ENCODE measurements around the gene MISP3.

MISP3 gene

DNA sequence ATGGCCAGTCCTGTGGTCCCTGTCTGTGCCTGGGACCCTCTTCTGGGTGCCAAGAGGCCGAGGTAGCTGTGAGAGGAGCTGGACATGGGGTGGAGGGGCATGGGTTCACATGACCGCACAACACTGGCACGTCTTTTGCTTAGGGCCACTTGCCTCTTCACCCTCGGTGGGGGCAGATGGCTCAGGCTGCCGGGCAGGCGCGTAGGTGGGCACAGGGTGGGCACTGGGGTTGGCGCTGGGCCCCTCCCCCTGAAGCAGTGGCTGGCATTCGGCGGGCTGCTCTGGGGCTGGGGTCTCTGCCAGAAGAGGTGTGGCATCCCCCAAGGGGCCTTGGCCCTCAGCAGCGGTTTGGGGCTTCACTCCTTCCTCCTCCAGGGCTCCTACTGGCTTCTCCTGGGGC lies 19.1 kb upstream of the MISP3 start:
- DNase-seq (ENCODE audit: low read depth in 3 of 3), result no peak

DNA sequence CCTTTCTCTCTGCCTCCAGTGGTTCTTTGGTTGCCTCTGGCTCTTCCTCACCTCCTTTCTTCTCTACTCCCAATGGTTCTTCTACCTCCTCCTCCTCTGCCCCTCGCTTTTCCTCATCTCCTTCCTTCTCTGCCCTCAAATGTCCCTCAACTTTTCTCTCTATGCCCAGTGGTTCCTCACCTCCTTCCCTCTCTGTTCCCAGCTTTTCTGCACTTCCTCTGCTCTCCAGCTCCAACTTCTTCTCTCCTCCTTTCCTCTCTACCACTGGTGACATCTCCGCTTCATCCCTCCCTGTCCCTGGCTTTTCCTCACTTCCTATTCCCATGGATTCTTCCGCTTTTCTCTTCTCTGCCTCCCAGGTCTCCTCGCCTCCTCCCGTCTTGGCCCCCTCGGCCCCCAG lies 18.5 kb upstream of the MISP3 start:
- no peak for DNase-seq (ENCODE audit: low read depth in 3 of 3)

DNA sequence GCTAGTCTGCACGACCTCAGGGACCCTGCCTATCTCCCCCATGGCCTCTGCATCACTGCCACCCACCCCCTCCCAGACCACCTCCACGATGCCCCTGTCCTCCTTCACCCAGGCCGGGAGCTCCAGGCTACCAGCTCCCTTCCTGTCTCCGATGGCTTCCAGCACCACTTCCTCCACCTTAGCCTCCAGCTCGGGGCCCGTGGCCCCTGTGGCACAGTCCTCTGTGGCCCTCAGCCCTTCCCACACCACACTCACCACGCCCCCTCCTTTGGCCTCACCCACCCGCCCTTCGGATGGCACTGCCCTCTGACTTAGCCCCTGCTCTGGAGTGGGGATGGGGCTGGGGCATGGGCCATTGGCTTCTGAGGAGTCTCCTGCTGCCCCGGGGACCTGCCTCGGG lies 17.9 kb upstream of the MISP3 start:
- DNase-seq (ENCODE audit: low read depth in 3 of 3), result no peak

DNA sequence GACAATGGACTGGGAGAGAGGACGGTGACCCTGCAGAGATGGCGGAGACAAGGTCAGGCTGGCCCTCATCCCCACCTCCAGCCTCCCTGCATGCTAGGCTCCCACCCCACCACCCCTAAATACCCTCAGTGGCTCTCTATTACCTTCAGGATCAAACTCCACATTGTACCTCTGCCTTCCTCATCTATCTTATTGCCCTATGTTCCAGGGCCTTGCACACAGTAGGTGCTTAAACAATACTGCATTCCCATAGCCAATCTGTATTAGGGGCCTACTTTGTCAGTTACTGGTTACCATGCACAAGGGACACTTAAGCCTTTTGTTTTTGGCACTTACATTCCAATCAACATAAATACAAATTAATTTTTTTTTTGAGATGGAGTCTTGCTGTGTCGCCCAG lies 17.2 kb upstream of the MISP3 start:
- DNase-seq (ENCODE audit: low read depth in 3 of 3), result no peak

DNA sequence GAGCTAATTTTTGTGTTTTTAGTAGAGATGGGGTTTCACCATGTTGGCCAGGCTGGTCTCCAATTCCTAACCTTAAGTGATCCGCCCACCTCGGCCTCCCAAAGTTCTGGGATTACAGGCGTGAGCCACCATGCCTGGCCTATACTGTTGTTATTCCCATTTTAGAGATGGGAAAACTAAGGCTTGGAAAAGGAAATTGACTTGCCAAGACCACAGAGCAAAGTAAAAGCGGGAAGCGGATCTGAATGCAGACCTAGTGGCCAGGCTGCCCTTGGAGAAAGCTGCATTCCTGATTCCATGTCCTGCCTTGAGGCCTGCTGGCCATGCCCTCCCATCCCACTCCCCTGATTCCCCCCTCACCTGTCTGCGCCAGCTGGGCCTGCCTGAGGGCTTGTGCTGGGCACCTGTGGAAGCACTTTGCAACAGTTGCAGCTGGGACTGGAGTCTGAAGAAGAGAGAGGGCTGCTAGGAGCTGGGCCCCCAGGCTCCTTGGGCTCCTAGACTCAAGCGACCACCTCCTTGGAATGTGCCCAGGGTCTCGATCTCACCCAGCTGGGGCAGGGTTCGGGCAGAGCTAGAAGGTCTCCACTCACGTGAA lies 16.4 kb upstream of the MISP3 start:
- no peak for DNase-seq (ENCODE audit: low read depth in 3 of 3)

DNA sequence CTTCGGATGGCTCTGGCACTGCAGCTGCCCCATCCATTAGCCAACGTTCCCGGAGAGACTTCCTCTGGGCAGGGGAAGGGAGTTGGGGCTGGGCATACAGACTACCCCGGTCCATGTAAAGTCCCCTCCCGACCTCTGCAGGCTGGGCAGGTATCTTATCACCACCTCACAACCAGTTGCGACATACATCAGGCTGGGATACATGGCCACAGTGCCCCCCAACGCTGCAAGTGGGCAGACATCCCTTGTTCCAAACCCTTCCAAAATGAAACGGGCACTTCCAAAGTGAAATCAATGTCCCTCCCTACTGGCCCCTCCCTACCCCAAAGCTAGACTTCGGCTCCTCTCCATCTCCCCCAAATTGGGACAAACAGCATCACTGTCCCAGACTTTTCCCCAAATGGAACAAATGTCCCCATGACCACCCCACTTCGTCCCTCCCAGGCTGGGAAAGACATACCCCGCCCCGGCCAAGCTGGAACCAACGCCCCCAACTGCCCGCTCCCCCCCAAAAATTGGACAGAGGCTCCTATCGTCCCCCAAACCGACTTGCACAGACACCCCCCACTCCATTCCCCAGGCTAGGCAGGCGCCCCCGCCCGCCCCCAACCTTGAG lies 15.7 kb upstream of the MISP3 start:
- no peak for DNase-seq (ENCODE audit: low read depth in 3 of 3)

DNA sequence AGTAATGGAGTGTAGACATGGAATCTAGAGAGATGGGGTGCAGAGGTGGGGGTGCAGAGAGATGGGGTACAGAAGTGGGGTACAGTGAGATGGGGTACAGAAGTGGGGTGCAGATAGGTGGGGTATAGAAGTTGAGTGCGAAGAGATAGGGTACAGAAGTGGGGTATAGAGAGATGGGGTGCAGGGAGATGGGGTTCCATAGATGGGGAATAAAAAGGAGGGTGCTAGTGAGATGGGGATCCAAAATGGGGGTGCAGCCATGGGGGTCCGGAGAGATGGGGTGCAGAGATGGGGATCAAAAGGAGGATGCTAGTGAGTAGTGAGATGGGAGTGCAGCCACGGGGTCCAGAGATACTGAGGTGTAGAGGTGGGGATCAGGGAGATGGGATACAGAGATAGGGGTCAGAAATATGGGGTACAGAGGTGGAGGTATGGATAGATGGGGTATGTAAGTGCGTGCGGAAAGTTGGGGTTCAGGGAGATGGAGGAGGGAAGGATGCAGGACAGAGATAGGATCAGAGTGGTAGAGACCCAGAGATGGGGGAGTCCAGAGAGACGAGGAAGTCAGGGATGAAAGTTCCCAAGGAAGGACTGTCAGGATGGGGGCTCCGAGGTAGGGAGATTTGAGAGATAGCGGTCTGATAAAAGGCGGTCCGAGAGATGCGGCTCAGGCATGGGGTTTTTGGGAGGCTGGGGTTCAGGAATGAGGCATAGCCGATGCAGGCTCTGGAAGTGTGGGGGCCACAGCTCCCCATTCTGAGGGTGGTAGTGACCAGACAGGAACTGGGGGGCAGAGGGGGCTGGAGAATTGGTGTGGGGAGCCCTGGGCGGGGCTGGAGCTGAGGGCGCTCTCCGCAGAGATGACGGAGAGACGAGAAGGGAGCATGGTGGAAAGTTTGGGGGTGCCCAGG lies 14.1 kb upstream of the MISP3 start:
- no peak for DNase-seq (ENCODE audit: low read depth in 3 of 3)

DNA sequence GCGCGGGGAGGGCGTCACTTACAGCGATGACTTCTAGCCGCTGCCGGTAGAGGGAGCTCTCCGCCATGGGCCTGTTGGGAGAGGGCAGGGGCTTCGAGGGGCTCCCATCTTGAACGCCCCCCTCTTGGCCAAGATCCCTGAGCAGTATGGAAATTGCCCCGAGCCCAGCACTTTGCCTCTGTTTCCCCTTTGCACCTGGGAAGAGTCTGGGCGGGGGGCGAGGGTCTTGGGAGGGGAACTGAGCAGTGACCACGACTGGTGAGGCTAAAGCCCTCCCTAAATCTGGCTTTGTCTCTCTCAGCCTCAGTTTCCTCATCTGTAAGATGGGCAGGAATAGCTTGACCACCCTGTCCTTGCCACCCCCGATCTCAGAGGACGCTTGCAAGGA lies 13.5 kb upstream of the MISP3 start:
- DNase-seq (ENCODE audit: low read depth in 3 of 3), result no peak

DNA sequence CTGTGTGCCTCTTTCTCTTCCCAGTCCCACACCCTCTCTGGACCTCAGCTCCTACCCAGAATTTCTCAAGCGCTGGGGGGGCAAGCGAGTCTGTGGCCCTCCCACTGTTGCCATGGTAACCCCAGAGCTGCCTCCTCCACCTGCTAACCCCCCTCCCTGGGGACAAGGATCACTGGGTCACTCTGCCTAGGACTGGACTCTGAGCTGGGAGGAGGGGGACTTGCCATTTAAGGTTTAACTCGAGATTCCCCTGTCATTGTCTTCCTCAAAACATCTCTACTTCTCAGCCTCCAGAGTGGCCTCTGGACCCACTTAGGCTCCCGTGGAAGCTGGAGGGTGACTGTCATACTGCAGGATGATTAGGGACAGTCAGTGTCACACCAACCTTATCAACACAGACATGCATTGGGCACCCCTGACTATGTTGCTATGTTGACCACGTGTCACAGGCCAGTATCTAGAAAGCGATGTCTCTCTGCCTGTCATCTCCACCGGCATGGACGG lies 12.9 kb upstream of the MISP3 start:
- no peak for DNase-seq (ENCODE audit: low read depth in 3 of 3)

DNA sequence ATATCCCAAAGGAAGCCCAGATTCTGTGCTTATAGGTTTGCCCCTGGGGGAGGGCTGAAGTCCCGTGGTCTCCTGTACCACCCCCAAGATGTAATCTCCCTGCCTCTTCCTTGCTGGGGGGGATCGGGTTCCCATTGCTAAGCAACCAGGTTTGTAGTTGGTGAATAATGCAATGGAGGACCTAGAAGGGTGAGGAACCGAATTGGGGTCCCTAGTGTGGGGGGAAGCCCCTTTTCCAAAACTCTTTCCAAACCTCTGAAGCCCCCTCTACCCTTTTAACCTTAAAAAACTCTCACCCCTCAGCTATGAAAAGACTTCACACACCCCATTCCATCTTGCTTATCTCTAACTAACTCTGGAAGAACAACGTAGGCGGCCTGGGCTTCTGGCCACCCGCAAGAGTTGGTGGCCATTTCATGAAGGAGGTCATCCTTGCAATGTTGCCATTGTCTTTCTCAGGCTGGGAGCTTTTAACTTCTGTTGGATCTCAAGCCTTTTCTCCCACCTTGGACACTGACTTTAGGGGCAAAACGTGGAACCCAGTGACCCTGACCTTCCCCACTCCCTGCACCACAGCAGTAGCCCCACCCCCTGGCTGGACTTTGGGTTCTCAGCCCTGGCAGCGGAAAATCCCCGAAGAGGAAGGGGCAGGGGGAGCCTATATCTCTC lies 11.4 kb upstream of the MISP3 start:
- DNase-seq (ENCODE audit: low read depth in 3 of 3), result no peak

DNA sequence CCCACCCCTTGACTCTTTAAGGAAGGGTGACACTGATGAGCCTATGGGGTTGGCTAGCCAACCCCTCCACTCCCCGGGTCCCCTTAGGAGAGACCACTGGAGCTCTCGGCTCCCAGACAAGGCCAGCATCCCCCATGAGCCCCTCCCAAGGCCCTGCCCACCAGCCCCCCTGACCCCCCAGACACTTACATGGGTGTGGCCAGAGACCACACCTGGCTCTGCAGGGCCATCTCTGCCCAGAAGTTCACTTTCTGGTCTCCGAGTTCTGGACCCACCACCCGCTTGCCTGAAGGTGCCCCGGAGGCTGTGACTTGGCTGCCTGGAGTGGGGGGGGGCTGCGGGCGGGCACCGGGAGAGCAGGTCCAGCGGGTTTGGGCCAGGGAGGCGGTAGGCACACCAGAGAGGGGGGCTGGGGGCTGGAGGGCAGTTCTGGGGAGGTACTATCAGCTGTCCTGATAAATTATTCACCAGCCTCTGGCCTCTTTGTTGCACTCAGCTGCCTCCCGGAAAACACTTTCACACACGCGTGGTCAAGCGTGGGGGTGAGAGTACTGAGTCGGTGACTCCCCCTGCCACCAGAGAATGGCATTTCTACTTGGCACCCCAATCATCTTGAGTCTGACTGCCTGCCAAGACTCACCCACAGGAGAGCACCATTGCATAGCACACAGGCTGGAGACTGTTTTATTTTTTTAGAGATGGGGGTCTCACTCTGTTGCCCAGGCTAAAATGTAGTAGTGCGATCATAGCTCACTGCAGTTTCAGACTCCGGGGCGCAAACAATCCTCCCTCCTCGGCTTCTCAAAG lies 10.6 kb upstream of the MISP3 start, which contains the start of gene PALM3:
TSS of gene PALM3 (minus strand) at position 326 of the 807 bp plus-strand sequence. CDS start at position 230, 96 bp downstream.
- DNase-seq (ENCODE audit: low read depth in 3 of 3), result no peak

DNA sequence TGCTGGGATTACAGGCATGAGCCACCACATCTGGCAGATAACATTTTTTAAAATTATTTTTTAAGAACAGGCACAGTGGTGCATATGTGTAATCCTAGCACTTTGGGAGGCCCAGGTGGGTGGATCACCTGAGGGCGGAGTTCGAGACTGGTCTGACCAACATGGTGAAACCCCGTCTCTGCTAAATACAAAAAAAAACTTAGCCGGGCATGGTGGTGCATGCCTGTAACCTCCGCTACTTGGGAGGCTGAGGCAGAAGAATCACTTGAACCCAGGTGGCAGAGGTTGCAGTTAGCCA lies 10.1 kb upstream of the MISP3 start:
- DNase-seq (ENCODE audit: low read depth in 3 of 3), result no peak

DNA sequence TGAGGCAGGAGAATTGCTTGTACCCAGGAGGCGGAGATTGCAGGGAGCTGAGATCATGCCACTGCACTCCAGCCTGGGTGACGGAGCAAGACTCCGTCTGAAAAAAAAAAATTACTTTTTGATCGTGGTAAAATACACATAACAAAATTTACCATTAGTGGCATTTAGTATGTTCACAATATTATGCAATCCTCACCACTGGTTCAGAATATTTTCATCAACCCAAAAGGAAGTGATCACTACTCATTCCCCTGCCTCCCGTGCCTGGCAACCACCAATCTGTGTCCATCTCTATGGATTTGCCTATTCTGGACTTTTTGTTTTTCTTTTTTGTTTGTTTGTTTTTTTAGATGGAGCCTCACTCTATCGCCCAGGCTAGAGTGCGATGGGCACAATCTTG lies 9.5 kb upstream of the MISP3 start:
- DNase-seq (ENCODE audit: low read depth in 3 of 3), result no peak

DNA sequence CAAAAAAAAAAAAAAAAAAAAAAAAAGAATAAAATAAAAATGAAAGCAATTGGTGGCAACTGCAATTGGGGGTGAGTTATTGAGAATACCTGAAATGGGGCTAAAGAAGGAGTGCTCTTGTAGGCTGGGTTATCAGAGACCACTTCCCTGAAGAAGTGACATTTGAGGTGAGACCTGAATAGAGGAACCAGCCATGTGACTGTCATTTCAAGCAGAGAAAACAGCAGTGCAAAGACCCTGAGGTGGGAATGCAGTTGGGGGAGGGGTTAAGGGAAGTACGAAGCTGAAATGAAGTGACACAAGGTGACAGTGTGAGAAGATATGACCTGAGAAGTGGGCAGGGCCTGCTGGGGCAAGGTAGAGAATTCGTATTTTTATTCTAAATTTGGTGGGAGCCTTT lies 6.5 kb upstream of the MISP3 start:
- DNase-seq (ENCODE audit: low read depth in 3 of 3), result no peak

DNA sequence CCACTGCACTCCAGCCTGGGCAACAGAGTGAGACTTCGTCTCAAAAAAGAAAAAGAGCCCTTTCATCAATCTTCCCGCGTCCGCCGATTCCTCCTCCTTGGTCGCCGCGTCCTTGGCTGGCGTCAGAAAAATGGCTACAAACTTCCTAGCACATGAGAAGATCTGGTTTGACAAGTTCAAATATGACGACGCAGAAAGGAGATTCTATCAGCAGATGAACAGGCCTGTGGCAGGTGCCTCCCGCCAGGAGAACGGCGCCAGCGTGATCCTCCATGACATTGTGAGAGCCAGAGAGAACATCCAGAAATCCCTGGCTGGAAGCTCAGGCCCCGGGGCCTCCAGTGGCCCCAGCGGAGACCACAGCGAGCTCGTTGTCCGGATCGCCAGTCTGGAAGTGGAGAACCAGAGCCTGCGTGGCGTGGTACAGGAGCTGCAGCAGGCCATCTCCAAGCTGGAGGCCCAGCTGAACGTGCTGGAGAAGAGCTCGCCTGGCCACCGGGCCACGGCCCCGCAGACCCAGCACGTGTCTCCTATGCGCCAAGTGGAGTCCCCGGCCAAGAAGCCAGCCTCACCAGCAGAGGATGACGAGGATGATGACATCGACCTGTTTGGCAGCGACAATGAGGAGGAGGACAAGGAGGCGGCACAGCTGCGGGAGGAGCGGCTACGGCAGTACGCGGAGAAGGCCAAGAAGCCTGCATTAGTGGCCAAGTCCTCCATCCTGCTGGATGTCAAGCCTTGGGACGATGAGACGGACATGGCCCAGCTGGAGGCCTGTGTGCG lies 2.1 kb upstream of the MISP3 start:
- no peak for DNase-seq (ENCODE audit: low read depth in 3 of 3)

DNA sequence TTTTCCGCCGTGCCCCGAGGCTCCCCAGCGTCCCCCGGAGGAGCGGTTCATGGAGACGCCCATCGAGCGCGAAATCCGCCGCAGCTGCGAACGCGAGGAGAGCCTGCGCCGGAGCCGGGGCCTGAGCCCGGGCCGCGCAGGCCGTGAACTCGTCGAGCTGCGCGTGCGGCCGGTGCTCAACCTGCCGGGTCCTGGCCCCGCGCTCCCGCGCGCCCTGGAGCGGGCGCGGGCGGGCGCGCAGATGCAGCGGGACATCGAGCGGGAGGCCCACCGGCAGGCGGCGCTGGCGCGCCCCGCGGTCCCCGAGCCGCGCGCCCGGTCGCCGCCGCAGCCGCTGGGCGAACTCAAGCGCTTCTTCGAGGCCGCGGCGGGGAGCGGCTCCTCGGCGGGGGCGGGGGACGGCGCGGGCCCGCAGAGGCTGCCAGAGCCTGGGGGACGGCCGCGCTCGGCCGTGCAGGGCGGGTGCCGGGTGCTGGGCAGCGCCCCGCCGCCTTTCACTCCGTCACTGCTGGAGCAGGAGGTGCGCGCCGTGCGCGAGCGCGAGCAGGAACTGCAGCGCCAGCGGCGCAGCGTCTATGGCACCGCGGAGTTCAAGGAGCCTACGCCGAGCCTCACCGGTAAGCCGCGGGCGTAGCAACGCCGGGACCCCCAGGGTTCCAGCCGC lies 807 bp downstream of the MISP3 start:
- peak; percentile 50 to 74 (median 53) for DNase-seq (ENCODE audit: low read depth in 3 of 3)

DNA sequence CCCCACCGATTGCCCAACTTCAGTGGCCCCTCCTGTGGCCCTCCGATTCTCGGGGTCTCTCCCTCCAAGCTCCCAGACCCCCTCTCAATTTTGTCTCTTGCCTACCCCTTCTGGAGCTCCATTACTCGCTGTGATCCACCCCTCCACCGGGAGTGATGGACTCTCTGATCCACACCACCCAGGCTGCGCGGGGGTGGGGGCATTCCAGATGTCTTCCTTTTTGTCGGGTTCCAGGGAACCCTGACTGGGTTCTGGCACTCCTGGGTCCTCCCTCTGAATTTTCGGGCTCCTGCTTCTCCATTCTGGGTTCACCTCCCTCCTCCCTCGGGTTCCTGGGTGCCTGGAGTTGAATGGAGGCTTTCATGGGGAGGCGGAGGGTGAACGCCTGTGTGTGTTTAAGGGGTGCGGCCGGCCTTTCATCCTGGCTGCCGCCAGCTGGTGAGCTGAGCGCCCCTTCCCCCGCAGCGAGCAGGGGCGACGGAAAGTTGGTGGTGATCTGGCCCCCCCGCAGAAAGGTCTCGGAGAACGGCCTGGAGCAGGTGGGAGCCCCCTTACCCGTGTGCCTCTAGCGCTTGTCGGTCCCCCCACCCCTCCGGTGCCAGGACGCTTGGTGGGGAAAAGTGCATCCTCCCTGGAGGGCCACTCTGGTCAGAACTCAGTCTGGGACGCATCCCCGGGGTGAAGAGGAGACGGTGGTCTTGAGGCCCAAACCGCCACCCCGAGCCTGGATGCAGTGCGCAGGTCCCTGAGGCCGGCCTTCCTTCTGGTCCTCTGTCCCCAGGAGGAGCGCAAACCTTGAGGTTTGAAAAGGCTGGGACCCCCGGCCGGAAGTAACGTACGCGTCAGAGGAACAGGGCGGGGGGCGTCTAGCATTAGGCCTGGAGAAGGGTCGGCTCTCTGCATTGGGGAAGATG lies 1.6 kb downstream of the MISP3 start:
- DNase-seq (ENCODE audit: low read depth in 3 of 3), result no peak

DNA sequence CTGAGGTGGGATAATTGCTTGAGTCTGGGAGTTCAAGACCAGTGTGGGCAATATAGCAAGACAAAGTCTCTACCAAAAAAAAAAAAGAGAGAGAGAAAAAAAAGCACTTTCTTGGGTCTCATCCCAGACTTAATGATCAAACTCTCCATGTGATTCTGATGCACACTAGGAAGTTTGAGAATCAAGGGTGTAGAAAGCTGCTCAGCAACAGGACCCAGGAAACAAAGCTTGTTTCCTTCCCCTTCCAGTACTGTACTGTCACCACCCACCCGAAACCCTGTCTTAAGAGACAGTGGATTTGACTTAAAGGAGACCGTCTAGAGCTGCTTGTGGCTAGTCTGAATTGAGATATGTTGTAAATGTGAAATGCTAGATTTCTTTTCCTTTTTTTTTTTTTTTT lies 5.8 kb downstream of the MISP3 start:
- DNase-seq (ENCODE audit: low read depth in 3 of 3), result no peak

Measured in stimulated activated CD4-positive, alpha-beta T cell treated with anti-CD3 and anti-CD28 coated beads, TNF-alpha, amount 100 ng/mL, for 4 hours (primary cell).